GM15510 (cell line): Measurements from ENCODE around the gene DIRAS2.

Source experiments
- POLR2A ChIP-seq: IDR thresholded peaks from 3 replicates; pipeline ENCODE4 v1.6.1; 2011; ENCODE audit warnings: borderline replicate concordance; ENCODE audit not compliant: insufficient read length; ENCODE audit errors: extremely low read depth

Gene DIRAS2

GRCh38 chr9:90562229-90562628 is 80.4 kb downstream of the DIRAS2 start:
- TF ChIP-seq POLR2A = no peak
